Astrocyte (in vitro differentiated cells and primary cell): ENCODE results near the gene POU2AF1.

Experiments
- EZH2 ChIP-seq: IDR thresholded peaks from 2 replicates; pipeline ENCODE4 v1.6.1; 2012; ENCODE audit warnings: mild to moderate bottlenecking, low read length, inconsistent platforms; ENCODE audit not compliant: insufficient read depth
- TF ChIP-seq, protein P1 (sequence below): IDR thresholded peaks from 2 replicates; pipeline ENCODE4 v1.5.1; 2011; ENCODE audit warnings: low read depth, mild to moderate bottlenecking, inconsistent platforms, low read length, moderate library complexity; ENCODE audit not compliant: insufficient read depth

DNA sequence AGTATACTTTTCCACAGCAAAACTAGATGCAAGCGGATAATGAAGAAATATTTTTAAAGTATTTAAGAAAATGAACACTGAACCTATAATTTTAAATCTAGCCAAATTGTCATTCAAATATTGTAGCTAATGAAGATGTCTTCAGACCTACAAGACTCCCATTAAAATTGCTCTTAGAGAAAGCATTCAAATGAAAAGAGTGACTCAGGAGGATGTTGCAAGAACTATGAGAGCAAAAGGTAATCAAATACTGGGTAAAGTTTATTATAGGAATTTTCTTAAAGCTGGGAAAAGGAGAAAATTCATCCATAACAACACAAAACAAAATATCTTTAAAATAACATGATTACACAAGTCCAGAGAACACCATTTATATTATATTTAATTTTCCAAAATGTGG, 5.4 kb upstream of the POU2AF1 start:
- TF ChIP-seq, protein P1, sequence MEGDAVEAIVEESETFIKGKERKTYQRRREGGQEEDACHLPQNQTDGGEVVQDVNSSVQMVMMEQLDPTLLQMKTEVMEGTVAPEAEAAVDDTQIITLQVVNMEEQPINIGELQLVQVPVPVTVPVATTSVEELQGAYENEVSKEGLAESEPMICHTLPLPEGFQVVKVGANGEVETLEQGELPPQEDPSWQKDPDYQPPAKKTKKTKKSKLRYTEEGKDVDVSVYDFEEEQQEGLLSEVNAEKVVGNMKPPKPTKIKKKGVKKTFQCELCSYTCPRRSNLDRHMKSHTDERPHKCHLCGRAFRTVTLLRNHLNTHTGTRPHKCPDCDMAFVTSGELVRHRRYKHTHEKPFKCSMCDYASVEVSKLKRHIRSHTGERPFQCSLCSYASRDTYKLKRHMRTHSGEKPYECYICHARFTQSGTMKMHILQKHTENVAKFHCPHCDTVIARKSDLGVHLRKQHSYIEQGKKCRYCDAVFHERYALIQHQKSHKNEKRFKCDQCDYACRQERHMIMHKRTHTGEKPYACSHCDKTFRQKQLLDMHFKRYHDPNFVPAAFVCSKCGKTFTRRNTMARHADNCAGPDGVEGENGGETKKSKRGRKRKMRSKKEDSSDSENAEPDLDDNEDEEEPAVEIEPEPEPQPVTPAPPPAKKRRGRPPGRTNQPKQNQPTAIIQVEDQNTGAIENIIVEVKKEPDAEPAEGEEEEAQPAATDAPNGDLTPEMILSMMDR = no peak
- TF ChIP-seq EZH2 = no peak
